ENCODE data around the gene AATF.

- TF ChIP-seq EZH2 (IDR thresholded peaks at IDR 0.05; ENCODE audit: borderline replicate concordance) (peak; percentile 63), CTCF (IDR thresholded peaks at IDR 0.05; ENCODE audit: poor library complexity) (no peak)
Observed at GRCh38 chr17:36931697-36932382, 16.9 kb upstream of the AATF start.

Data from hepatocyte (in vitro differentiated cells).